ENCODE data around the gene CEP350. TPM values are rescaled to one million over a fixed set of nuclear protein-coding genes. Genes with fewer than 3 reads are reported as not detected.
A peak's percentile ranks its signal among the peaks of the same experiment; 100 is the strongest.

Gene CEP350
- total and polyA plus RNA-seq, 2 of the 13 experiments (the other 11 are each of a cell fraction or from before 2014, with no cell fraction given), result 7.6 to 35.9 TPM

DNA sequence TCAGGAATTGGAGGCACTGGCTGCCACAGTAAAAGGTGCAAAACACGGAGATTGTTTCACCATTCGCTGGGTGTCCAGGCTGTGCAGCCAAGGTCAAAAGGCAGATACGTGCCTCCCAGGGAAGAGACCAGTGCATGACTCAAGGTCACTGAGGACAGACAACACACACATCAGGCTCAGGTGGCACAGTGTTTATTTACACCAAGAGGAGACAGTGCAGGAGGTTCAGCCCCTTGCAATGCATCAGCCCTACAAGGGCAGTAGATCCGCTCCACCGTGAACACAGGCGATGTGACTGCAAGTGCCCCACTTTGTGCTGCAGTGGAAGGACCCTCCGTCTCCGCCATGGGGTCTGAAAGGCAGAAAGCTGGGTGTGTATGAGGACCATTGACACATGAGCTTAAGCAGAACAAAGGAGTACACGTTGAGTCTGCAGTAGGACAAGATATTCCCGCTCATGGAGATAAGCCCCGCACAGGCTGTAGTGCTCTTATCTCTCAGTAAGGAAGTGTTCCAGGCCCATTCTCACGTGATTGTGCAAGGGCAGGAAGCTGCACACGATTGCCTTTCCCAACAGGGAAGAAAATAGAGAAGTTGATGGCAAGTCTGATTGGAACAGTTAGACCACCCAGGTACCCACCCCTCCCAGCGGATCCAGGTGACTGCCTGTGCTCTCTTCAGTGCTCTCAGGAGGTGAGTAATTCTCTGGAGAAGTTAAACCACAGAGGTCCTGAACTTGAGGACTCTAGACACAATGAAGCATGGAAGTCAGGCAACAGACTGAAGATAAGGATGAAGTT is 162.6 kb downstream of the CEP350 start (continued):
- TF ChIP-seq, protein P1, sequence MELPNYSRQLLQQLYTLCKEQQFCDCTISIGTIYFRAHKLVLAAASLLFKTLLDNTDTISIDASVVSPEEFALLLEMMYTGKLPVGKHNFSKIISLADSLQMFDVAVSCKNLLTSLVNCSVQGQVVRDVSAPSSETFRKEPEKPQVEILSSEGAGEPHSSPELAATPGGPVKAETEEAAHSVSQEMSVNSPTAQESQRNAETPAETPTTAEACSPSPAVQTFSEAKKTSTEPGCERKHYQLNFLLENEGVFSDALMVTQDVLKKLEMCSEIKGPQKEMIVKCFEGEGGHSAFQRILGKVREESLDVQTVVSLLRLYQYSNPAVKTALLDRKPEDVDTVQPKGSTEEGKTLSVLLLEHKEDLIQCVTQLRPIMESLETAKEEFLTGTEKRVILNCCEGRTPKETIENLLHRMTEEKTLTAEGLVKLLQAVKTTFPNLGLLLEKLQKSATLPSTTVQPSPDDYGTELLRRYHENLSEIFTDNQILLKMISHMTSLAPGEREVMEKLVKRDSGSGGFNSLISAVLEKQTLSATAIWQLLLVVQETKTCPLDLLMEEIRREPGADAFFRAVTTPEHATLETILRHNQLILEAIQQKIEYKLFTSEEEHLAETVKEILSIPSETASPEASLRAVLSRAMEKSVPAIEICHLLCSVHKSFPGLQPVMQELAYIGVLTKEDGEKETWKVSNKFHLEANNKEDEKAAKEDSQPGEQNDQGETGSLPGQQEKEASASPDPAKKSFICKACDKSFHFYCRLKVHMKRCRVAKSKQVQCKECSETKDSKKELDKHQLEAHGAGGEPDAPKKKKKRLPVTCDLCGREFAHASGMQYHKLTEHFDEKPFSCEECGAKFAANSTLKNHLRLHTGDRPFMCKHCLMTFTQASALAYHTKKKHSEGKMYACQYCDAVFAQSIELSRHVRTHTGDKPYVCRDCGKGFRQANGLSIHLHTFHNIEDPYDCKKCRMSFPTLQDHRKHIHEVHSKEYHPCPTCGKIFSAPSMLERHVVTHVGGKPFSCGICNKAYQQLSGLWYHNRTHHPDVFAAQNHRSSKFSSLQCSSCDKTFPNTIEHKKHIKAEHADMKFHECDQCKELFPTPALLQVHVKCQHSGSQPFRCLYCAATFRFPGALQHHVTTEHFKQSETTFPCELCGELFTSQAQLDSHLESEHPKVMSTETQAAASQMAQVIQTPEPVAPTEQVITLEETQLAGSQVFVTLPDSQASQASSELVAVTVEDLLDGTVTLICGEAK (IDR thresholded peaks at IDR 0.05), result no peak
- TF ChIP-seq, protein P1 (CRISPR knock-in tag; IDR thresholded peaks at IDR 0.05), result peak; percentile 88
- peak; percentile 93 for TF ChIP-seq FOXA3 (CRISPR knock-in tag; IDR thresholded peaks at IDR 0.05)
- TF ChIP-seq, protein P2, sequence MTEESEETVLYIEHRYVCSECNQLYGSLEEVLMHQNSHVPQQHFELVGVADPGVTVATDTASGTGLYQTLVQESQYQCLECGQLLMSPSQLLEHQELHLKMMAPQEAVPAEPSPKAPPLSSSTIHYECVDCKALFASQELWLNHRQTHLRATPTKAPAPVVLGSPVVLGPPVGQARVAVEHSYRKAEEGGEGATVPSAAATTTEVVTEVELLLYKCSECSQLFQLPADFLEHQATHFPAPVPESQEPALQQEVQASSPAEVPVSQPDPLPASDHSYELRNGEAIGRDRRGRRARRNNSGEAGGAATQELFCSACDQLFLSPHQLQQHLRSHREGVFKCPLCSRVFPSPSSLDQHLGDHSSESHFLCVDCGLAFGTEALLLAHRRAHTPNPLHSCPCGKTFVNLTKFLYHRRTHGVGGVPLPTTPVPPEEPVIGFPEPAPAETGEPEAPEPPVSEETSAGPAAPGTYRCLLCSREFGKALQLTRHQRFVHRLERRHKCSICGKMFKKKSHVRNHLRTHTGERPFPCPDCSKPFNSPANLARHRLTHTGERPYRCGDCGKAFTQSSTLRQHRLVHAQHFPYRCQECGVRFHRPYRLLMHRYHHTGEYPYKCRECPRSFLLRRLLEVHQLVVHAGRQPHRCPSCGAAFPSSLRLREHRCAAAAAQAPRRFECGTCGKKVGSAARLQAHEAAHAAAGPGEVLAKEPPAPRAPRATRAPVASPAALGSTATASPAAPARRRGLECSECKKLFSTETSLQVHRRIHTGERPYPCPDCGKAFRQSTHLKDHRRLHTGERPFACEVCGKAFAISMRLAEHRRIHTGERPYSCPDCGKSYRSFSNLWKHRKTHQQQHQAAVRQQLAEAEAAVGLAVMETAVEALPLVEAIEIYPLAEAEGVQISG (CRISPR knock-in tag; IDR thresholded peaks at IDR 0.05), result peak; percentile 50; the same call in 1 of the 2 replicates
- peak; percentile 87 for TF ChIP-seq IRF2 (CRISPR knock-in tag; IDR thresholded peaks at IDR 0.05)
- no peak for TF ChIP-seq ZNF790 (CRISPR knock-in tag; IDR thresholded peaks at IDR 0.05; ENCODE audit: borderline replicate concordance)
- TF ChIP-seq, protein P3, sequence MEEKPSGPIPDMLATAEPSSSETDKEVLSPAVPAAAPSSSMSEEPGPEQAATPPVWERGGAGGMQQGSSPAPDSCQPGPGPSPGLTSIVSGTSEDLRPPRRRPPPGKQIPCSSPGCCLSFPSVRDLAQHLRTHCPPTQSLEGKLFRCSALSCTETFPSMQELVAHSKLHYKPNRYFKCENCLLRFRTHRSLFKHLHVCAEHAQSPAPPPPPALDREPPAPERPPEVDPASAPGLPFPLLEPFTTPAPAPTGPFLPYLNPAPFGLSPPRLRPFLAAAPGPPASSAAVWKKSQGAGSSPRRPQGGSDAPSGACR (CRISPR knock-in tag; IDR thresholded peaks at IDR 0.05), result peak; percentile 83
- TF ChIP-seq, protein P4, sequence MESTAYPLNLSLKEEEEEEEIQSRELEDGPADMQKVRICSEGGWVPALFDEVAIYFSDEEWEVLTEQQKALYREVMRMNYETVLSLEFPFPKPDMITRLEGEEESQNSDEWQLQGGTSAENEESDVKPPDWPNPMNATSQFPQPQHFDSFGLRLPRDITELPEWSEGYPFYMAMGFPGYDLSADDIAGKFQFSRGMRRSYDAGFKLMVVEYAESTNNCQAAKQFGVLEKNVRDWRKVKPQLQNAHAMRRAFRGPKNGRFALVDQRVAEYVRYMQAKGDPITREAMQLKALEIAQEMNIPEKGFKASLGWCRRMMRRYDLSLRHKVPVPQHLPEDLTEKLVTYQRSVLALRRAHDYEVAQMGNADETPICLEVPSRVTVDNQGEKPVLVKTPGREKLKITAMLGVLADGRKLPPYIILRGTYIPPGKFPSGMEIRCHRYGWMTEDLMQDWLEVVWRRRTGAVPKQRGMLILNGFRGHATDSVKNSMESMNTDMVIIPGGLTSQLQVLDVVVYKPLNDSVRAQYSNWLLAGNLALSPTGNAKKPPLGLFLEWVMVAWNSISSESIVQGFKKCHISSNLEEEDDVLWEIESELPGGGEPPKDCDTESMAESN (CRISPR knock-in tag; conservative IDR thresholded peaks at IDR 0.05), result 0 out of 2 replicates have a peak, but pooled peaks have one; percentile 29
- no peak for TF ChIP-seq ZNF781 (CRISPR knock-in tag; IDR thresholded peaks at IDR 0.05; ENCODE audit: borderline replicate concordance, not compliant biosample characterization)
- no peak for TF ChIP-seq MTF1 (CRISPR knock-in tag; IDR thresholded peaks at IDR 0.05)
- TF ChIP-seq ZFP90 (CRISPR knock-in tag; IDR thresholded peaks at IDR 0.05; ENCODE audit: borderline replicate concordance), result peak; percentile 73; the same call in 1 of the 2 replicates
- no peak for TF ChIP-seq IKZF4 (CRISPR knock-in tag; IDR thresholded peaks at IDR 0.05; ENCODE audit: borderline replicate concordance, low read depth, not compliant biosample characterization)
- peak; percentile 80 for TF ChIP-seq CEBPG (CRISPR knock-in tag; IDR thresholded peaks at IDR 0.05)
- peak; percentile 95 for TF ChIP-seq SNAPC2 (CRISPR knock-in tag; IDR thresholded peaks at IDR 0.05)
